NK-92 treated with Interleukin-12 subunit alpha and Interleukin-12 subunit beta, amount 100 ng/mL, for 24 hours (cell line): ENCODE results near the gene PHF13.

Experiments
- DNase-seq: peaks from one replicate; lab custom pipeline; 2025; lab: John Stamatoyannopoulos, UW

The PHF13 gene

DNA sequence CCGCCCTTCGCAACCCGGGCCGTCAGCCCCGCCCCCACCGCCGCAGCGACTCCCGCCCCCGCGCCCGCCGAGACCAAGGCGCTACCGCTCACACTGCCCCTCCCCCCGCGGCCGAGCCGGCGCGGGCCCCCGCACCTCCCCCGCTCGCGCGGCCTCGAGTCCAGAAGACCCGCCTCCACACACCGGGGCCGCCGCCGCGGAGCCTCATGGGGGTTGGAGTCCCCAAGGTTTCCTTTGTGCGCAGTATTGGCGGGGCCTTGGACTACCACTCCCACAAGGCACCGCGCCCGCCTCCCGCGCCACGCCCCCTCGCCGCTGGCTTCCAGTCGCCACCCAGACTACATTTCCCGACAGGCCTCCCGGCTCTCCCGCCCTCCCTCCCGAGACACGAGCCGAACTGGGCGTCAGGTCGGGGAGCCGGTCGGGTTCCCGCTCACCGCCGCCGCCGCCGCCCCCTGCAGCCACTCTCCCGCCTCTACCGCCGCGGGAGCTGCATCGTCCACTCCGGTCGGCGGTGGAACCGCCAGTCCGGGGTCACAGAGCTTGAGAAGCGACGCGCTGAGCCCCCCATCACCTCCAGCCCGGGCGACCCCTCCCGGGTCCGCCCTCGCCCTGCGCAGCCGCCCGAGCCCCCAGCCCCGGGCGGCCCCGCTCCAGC lies at the start of gene PHF13:
TSS of gene PHF13 (plus strand) at position 371 of the 658 bp plus-strand sequence. CDS start 336 bp downstream, outside the sequence.
- peak; percentile 99 for DNase-seq

DNA sequence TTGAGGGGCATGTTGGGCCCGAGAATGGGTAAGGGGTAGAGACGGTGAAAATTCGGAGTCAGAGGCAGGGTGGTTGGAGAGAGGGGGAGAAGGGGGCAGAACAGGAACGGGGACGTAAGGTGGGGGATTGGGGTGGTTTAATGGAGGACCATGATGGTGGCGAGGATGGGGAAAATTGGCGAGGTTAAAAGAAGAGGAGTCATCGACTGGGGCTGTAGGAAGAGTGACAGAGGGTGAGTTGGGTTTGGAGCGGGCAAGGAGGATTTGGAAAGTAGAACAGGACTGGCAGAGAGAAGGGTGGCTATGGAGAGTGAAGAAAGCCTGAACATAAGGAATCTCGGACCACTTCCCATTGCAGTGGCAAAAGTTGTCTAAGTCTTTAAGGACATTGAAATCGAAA lies 44.5 kb upstream of the PHF13 start:
- no peak for DNase-seq

DNA sequence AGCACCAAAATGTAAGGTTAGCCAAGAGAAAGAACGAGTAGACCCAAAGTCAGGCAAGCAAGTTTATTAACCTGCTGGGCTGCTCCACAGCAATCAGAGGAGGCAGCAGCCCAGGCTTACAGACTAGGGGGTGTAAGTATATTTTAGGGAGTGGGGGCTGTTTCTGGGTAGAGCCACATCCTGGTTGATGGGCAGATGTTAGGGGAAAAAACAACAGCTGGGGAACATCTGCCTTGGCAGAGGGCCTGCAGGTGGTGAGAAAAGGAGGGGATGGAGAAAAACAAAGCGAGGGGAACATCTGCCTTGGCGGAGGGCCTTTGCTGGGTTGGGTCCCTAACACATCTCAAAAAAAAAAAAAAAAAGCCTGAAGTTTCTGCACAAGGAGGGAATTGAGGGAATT lies 43.4 kb upstream of the PHF13 start:
- DNase-seq = no peak

DNA sequence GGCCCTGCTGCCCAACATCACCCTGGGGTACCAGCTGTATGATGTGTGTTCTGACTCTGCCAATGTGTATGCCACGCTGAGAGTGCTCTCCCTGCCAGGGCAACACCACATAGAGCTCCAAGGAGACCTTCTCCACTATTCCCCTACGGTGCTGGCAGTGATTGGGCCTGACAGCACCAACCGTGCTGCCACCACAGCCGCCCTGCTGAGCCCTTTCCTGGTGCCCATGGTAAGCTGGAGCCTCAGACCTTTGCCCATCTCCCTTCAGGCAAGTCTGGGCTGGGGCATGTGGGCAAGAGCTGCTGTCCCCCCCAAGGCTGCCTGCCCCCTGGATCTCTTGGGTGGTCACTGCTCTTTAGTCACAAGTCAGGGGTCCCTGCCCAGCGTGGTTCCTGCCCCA lies 42.5 kb upstream of the PHF13 start:
- DNase-seq = no peak

DNA sequence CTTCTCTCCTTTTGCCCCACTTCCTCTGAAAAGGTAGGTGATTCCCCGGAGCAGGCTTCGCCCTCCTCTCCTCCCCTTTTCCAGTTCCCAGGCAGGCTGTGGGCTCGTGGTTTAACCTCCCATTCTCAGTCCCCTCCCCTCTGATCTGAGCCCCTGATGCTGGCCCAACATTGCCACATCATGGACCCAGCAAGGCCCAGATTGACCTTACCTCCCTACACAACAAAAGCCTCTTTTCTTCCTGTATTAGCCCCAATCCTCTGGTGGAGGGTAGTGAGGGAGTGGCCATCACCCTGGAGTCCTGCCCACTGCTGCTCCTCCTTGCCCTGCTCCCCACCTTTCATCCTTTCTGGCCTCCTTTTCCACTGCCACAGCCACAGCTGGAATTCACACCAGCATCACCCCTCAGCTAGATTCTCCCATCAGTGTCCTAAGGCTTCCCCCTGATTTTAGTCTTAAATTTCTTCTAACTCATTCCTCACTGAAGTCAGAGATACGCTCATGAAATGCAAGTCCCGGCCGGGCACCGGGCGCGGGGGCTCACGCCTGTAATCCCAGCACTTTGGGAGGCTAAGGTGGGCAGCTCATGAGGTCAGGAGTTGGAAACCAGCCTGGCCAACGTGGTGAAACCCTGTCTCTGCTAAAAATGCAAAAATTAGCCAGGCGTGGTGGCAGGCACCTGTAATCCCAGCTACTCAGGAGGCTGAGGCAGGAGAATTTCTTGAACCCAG lies 40.7 kb upstream of the PHF13 start:
- no peak for DNase-seq

DNA sequence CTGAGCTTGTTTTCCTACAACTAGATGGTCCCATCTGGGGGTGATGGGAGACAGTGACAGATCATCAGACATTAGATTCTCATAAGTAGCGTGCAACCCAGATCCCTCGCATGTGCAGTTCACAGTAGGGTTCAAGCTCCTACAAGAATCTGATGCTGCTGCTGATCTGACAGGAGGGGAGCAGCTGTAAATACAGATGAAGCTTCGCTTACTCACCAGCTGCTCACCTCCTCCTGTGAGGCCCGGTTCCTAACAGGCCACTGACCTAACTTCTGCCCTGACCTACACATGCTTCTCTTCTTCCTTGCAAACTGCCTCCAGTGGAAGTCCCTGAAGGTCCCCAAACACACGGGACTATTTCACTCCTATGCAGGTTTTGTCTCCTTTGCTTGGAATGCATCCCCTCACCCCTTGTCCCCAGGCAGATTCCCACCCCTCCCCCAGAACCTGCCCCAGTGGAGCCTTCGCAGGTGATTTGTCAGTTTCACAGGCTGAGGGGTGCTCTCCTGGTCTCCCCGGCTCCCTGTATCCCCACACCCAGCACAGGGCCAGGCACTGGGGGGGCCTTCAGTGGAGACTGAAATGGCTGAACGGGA lies 39.4 kb upstream of the PHF13 start:
- no peak for DNase-seq

DNA sequence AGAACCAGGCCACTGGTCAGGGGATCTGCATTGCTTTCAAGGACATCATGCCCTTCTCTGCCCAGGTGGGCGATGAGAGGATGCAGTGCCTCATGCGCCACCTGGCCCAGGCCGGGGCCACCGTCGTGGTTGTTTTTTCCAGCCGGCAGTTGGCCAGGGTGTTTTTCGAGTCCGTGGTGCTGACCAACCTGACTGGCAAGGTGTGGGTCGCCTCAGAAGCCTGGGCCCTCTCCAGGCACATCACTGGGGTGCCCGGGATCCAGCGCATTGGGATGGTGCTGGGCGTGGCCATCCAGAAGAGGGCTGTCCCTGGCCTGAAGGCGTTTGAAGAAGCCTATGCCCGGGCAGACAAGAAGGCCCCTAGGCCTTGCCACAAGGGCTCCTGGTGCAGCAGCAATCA lies 38.7 kb upstream of the PHF13 start:
- DNase-seq = no peak

DNA sequence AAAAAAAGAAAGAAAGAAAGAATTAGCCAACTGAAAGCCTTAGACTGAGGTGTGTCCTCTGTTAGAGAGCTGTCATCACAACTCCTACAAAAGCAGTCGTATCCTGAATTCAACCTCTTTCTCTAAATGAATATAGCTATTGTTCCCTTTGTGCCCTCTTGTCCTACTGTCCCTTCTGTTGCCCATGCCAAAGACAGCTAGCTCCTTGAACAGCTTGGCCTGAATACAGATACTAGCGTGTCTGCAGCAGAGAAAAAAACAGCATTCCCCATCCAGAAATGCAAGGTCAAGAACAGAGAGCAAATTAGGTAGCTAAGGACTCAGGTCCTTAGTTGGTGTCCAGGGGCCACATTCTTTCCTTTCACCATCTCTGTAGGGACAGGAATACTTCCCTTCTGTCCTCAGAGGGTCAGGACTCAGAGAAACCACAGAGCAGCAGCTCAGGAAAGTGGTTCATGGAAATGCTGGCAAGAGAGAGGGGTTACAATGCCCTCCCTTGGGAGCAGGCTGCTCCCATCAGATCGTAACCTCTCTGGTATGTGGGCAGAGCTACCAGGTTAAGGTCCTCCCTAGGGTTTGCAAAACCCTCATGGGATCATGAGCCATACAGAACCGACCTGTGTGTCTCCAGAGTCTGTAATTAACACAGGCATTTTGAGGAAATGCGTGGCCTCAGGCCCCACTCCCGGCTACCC lies 35.6 kb upstream of the PHF13 start:
- DNase-seq = no peak

DNA sequence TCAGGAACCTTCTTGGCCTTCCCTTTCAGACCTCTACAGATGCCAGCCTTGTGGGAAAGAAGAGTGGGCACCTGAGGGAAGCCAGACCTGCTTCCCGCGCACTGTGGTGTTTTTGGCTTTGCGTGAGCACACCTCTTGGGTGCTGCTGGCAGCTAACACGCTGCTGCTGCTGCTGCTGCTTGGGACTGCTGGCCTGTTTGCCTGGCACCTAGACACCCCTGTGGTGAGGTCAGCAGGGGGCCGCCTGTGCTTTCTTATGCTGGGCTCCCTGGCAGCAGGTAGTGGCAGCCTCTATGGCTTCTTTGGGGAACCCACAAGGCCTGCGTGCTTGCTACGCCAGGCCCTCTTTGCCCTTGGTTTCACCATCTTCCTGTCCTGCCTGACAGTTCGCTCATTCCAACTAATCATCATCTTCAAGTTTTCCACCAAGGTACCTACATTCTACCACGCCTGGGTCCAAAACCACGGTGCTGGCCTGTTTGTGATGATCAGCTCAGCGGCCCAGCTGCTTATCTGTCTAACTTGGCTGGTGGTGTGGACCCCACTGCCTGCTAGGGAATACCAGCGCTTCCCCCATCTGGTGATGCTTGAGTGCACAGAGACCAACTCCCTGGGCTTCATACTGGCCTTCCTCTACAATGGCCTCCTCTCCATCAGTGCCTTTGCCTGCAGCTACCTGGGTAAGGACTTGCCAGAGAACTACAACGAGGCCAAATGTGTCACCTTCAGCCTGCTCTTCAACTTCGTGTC lies 34.7 kb upstream of the PHF13 start:
- no peak for DNase-seq

DNA sequence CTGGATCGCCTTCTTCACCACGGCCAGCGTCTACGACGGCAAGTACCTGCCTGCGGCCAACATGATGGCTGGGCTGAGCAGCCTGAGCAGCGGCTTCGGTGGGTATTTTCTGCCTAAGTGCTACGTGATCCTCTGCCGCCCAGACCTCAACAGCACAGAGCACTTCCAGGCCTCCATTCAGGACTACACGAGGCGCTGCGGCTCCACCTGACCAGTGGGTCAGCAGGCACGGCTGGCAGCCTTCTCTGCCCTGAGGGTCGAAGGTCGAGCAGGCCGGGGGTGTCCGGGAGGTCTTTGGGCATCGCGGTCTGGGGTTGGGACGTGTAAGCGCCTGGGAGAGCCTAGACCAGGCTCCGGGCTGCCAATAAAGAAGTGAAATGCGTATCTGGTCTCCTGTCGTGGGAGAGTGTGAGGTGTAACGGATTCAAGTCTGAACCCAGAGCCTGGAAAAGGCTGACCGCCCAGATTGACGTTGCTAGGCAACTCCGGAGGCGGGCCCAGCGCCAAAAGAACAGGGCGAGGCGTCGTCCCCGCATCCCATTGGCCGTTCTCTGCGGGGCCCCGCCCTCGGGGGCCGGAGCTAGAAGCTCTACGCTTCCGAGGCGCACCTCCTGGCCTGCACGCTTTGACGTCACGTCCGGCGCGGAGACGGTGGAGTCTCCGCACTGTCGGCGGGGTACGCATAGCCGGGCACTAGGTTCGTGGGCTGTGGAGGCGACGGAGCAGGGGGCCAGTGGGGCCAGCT lies 34.0 kb upstream of the PHF13 start, which contains the start of gene ZBTB48:
TSS of gene ZBTB48 (plus strand) at position 621 of the 745 bp plus-strand sequence. CDS start 616 bp downstream, outside the sequence.
- peak; percentile 96 for DNase-seq

DNA sequence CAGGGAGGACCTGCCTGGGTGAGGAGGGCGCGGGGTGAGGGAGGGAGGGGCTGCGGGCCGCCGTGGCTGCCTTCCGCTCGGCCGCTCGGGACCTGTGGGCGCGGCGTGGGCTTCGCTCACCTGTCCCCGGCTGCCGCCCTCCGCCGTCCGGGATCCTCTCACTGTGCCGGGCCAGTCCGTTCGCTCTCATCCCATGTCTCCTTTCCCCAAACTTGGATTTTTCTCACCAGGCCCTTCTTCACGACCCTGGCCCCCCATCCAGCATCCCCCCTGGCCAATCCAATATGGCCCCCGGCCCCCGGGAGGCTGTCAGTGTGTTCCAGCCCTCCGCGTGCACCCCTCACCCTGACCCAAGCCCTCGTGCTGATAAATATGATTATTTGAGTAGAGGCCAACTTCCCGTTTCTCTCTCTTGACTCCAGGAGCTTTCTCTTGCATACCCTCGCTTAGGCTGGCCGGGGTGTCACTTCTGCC lies 33.4 kb upstream of the PHF13 start:
- DNase-seq = no peak

DNA sequence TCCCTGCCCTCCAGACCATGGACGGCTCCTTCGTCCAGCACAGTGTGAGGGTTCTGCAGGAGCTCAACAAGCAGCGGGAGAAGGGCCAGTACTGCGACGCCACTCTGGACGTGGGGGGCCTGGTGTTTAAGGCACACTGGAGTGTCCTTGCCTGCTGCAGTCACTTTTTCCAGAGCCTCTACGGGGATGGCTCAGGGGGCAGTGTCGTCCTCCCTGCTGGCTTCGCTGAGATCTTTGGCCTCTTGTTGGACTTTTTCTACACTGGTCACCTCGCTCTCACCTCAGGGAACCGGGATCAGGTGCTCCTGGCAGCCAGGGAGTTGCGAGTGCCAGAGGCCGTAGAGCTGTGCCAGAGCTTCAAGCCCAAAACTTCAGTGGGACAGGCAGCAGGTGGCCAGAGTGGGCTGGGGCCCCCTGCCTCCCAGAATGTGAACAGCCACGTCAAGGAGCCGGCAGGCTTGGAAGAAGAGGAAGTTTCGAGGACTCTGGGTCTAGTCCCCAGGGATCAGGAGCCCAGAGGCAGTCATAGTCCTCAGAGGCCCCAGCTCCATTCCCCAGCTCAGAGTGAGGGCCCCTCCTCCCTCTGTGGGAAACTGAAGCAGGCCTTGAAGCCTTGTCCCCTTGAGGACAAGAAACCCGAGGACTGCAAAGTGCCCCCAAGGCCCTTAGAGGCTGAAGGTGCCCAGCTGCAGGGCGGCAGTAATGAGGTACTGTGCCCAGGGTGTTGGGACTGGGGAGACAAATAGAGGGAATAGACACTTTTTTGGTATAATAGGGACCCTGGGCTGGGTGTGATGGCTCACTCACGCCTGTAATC lies 32.7 kb upstream of the PHF13 start:
- DNase-seq = no peak

DNA sequence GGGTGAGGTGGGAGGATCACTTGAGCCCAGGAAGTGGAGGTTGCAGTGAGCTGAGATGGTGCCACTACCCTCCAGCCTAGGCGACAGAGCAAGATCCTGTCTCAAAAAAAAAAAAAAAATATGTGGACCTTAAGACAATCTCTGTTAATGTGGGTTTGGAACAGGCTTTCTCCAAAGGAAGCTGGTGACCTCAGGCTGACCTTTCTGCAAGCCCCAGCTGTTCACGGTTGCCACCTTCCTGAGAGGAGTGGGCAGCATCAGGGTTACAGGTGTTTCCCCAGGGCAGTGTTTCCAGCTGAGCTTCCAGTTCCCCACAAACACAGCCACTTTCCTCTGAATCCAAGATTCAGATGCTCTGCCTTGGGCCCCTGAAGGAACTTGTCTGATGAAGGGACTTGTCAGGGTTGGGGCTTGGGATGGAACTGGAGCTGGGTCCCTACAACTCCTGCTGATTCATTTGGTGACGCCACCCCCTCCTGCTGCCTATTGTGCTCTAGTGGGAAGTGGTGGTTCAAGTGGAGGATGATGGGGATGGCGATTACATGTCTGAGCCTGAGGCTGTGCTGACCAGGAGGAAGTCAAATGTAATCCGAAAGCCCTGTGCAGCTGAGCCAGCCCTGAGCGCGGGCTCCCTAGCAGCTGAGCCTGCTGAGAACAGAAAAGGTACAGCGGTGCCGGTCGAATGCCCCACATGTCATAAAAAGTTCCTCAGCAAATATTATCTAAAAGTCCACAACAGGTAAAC lies 31.8 kb upstream of the PHF13 start:
- no peak for DNase-seq

DNA sequence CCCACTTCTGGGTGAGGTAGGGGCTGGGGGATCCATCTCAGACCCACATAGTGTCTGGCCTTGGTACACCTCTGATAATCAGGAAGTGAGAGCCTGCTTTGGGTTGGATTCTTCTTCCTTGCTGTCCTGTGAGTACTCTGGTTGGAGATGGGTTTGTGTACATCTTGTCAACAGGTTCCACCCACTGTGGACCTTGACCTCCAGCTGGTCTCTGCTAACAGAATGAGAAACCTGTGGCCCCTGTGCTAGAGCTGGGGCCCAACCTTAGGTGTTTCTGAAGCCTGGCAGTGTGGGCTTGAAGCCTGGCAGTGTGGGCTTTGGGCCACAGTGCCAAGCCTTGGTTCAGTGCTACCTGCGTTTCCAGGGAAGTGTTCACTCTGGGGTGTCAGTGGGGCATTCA lies 31.2 kb upstream of the PHF13 start:
- no peak for DNase-seq

DNA sequence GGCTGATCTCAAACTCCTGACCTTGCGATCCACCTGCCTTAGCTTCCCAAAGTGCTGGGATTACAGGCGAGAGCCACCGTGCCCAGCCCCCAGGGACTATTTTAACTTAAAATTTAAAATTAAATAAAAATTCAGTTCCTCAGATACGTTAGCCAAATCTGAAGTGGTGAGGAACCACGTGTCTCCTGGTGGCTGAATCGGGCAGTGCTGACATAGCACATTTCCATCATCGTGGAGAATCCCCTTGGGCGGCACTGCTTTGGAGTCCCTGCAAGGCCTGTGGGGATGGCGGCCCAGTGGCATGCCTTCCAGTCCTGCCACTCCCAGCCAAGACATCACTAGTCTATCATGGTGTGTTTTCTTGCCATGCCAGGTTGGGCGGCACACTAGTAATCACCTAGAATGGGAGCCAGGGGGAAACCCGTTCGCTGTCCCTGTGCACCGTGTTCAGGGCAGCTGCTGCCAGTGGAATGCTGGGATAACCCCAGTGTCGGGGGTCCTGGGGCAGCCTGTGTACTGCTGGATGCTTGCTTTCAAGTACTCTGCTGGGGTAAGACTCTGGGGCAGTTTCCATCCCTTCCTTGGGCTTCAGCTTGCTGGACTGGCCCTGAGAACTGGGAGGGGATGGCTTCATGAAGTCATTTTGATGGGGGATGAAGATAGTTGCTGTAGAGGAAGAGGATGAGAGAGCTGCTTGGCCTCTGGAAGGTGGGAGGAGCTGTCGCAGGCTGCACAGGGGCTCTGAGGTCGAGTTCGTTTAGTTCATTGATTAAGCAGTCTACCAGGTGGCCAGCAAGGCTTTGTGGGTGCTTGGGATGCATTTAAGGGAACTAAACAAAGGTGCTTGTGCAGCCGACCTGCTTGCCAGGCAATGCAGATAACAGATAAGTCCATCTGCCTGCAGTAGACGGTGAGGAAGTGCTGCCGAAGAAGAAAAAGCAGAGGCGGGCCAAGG lies 29.1 kb upstream of the PHF13 start:
- no peak for DNase-seq

DNA sequence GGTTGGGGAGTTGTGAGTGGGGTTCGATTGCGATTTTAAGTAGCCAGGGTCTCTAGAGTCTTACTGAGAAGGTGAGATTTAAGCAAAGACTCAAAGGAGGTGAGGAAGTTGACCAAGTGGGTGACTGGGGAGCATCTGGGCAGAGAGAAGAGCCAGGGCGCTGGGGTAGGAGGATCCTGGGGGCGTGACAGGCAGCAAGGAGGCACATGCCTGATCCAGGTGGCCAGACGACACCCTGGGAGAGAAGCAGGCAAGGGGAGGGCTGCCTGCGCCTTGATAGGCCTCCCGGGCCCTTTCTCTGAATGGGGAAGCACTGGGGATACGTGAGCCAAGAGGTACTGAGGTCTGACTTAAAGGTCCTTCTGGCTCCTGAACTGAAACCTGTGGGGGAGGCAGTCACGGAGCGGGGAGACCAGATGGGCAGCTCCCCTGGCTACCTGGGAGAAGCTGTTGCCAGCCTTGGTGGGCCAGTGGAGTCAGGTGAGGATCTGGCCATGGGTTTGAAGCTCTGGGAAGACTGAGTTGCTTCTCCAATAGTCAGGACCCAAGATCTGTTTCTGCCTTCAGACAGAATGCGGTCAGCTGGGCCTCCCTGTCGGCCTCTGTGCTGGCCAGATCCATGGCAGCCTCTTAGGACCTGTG lies 28.3 kb upstream of the PHF13 start:
- no peak for DNase-seq

DNA sequence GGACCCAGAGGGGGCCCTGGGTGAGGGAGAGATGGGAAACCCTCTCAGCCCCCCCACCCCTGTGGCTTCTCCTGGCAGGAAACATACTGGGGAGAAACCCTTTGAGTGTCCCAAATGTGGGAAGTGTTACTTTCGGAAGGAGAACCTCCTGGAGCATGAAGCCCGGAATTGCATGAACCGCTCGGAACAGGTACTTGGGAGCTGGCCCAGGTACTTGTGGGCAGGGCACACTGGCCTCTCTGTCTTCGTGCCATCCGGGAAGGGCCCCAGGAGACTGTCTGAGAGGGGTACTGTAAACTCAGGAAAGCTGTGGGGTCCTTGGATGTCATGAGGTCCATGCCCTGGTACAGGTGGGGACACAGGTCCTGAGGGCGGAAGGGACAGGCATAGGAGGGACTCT lies 27.7 kb upstream of the PHF13 start:
- DNase-seq = no peak

DNA sequence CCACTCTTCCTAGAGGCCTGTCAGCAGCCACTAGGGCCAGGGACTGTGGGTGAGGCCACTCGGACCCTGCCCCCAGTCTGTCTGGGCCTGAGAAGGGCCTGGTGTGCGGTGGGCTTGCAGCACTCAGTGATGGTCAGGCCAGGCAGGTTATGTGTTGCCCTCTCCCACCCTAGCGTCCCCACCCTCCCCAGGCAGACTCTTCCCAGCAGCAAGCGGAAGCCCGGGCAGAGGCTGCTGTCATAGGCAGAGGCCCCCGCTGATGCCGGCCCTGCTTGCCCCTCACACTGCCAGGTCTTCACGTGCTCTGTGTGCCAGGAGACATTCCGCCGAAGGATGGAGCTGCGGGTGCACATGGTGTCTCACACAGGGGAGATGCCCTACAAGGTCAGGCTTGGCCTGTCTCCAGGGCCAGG lies 27.1 kb upstream of the PHF13 start:
- DNase-seq = no peak
